ENCODE measurements around the gene TRIM67. TPM values are rescaled to one million over a fixed set of nuclear protein-coding genes. Genes with fewer than 3 reads are reported as not detected.

The TRIM67 gene
- total and polyA plus RNA-seq, 2 experiments from 2014 or later, result not detected

DNA sequence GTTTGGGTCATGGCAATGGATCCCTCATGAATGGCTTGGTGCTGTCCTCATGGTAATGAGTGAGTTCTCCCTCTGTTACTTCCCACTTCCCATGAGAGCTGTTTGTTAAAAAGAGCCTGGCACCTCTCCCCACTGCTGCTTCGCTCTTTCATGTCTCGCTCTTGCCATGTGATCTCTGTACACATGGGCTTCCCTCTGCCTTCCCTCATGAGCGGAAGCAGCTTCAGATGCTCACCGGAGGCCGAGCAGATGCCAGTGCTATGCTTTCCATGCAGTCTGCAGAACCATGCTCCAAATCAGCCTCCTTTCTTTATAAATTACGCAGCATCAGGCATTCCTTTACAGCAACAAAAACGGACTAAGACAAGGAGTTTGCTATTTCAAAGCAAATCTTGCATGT is 64.3 kb downstream of the TRIM67 start:
- Histone ChIP-seq H3K9ac (no peak overlapping the region), H3K27me3 (replicated peaks; ENCODE audit: insufficient read depth) (no peaks in the 10 kb centered on the region), H3K27ac (no peak overlapping the region), H4K20me1 (ENCODE audit: insufficient read depth) (no peaks in the 10 kb centered on the region), H3K9me3 (ENCODE audit: low read depth) (no peaks in the 10 kb centered on the region), H3K9me2 (ENCODE audit: insufficient read depth) (no peaks in the 10 kb centered on the region), H3F3A (ENCODE audit: insufficient read depth) (no peaks in the 10 kb centered on the region), H3K4me3 (no peak overlapping the region), H3K36me3 (ENCODE audit: low read depth) (peaks cover 24% of the 10 kb centered on the region; the same call in 1 of the 2 replicates), H2AFZ (no peak overlapping the region), H3K79me2 (ENCODE audit: insufficient read depth) (peaks cover 7% of the 10 kb centered on the region; the same call in 1 of the 2 replicates), H3K4me1 (ENCODE audit: insufficient read depth) (no peaks in the 10 kb centered on the region), H3K4me2 (ENCODE audit: unreplicated experiment) (no peak overlapping the region)
- DNase-seq, result no peak
- in situ Hi-C loops (cut with MboI), result no loop called here
- no peak for TF ChIP-seq EZH2 (IDR thresholded peaks at IDR 0.05; ENCODE audit: insufficient read depth, poor library complexity, severe bottlenecking)
- TF ChIP-seq EZH2phosphoT487 (IDR thresholded peaks at IDR 0.05; ENCODE audit: insufficient read depth, low read depth), result no peak
- 83 to 86% methylated on average over 7 of the region's 7 CpGs for WGBS, 2 experiments (ENCODE audit: low coverage in 1 of 2, low lambda C conversion rate in 2 of 2, missing lambda C conversion rate in 2 of 2)

DNA sequence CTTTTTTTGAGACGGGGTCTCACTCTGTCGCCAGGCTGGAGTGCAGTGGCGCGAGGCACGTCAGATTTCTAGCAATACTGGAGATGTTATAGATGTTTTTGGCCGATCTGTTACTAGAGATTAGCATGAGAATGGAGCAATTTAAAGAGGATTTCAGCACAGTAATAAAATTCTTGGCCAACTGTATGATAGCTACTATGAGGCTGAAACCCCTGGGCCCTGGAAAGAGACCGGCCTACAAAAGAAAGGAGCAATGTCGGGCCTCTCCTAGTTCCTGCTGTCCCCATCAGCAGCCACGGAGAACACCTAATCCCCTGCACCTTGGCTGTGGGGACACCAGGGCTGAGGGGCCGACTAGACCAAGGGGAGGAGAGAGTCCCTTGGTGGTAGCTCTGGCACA is 69.7 kb downstream of the TRIM67 start:
- H4K20me1 ChIP-seq (ENCODE audit: insufficient read depth), result no peaks in the 10 kb centered on the region
- H3K4me1 ChIP-seq (ENCODE audit: insufficient read depth), result no peaks in the 10 kb centered on the region
- H3K4me3 ChIP-seq, result no peak overlapping the region
- H3K79me2 ChIP-seq (ENCODE audit: insufficient read depth), result peaks cover 57% of the 10 kb centered on the region
- H3K27ac ChIP-seq, result no peak overlapping the region
- 88 to 92% methylated on average over 10 of the region's 10 CpGs for WGBS, 2 experiments (ENCODE audit: low coverage in 1 of 2, low lambda C conversion rate in 2 of 2, missing lambda C conversion rate in 2 of 2)
- no peaks in the 10 kb centered on the region for H3K27me3 ChIP-seq (replicated peaks; ENCODE audit: insufficient read depth)
- no peak for DNase-seq
- no peak overlapping the region for H3K4me2 ChIP-seq (ENCODE audit: unreplicated experiment)
- H3K36me3 ChIP-seq (ENCODE audit: low read depth), result peaks cover 5% of the 10 kb centered on the region; the same call in 1 of the 2 replicates
- H3F3A ChIP-seq (ENCODE audit: insufficient read depth), result no peaks in the 10 kb centered on the region
- no peak overlapping the region for H2AFZ ChIP-seq
- in situ Hi-C loops (cut with MboI), result no loop called here
- no peaks in the 10 kb centered on the region for H3K9me2 ChIP-seq (ENCODE audit: insufficient read depth)
- no peak for TF ChIP-seq EZH2phosphoT487 (IDR thresholded peaks at IDR 0.05; ENCODE audit: insufficient read depth, low read depth)
- no peak for TF ChIP-seq EZH2 (IDR thresholded peaks at IDR 0.05; ENCODE audit: insufficient read depth, poor library complexity, severe bottlenecking)
- H3K9ac ChIP-seq, result no peak overlapping the region
- no peaks in the 10 kb centered on the region for H3K9me3 ChIP-seq (ENCODE audit: low read depth)

DNA sequence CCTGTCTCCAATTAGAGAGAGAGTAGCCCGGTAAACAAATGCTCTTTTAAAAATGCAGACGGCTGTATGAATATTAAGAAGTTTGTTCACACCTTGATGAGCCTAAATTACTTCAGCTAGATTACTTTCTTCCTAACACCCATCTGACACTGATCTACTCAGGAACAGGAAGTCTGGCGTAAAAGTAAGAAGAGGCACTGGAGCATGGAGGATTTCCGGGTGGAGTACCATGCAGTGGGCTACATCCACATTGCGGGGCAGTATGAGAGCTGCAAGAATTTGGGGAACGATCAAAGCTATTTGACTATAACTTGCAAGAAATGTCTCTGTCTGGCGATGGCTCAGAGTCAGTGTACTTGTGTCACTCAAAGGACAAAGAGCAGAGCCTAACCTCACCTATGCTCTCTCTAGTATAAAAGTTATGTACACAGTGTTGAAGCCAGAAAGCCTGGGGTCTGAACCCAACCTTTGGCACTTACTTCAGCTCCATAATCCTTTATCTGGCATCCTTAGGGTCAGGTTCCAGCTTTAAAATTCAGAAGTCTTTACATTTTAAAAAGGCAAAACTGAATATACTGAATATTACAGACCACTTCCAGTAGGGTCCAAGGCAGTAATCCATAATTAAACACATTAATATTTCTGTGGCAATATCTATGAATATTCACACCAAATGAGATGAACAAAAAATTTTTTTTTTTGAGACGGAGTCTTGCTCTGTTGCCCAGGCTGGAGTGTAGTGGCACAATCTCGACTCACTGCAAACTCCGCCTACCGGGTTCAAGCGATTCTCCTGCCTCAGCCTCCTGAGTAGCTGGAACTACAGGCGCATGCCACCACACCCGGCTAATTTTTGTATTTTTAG is 71.2 kb downstream of the TRIM67 start:
- Histone ChIP-seq H3K4me3 (no peak overlapping the region), H3K9me3 (ENCODE audit: low read depth) (no peaks in the 10 kb centered on the region), H3K9me2 (ENCODE audit: insufficient read depth) (no peaks in the 10 kb centered on the region), H3F3A (ENCODE audit: insufficient read depth) (no peaks in the 10 kb centered on the region), H3K27ac (no peak overlapping the region), H3K79me2 (ENCODE audit: insufficient read depth) (peaks cover 61% of the 10 kb centered on the region), H3K4me1 (ENCODE audit: insufficient read depth) (no peaks in the 10 kb centered on the region), H3K36me3 (ENCODE audit: low read depth) (peaks cover 4% of the 10 kb centered on the region; the same call in 1 of the 2 replicates), H3K4me2 (ENCODE audit: unreplicated experiment) (no peak overlapping the region), H3K27me3 (replicated peaks; ENCODE audit: insufficient read depth) (no peaks in the 10 kb centered on the region), H4K20me1 (ENCODE audit: insufficient read depth) (no peaks in the 10 kb centered on the region), H2AFZ (no peak overlapping the region), H3K9ac (no peak overlapping the region)
- in situ Hi-C loops (cut with MboI), result no loop called here
- no peak for DNase-seq
- TF ChIP-seq EZH2 (IDR thresholded peaks at IDR 0.05; ENCODE audit: insufficient read depth, poor library complexity, severe bottlenecking), result no peak
- TF ChIP-seq EZH2phosphoT487 (IDR thresholded peaks at IDR 0.05; ENCODE audit: insufficient read depth, low read depth), result no peak
- 90 to 91% methylated on average over 14 of the region's 14 CpGs for WGBS, 2 experiments (ENCODE audit: low coverage in 1 of 2, low lambda C conversion rate in 2 of 2, missing lambda C conversion rate in 2 of 2)

DNA sequence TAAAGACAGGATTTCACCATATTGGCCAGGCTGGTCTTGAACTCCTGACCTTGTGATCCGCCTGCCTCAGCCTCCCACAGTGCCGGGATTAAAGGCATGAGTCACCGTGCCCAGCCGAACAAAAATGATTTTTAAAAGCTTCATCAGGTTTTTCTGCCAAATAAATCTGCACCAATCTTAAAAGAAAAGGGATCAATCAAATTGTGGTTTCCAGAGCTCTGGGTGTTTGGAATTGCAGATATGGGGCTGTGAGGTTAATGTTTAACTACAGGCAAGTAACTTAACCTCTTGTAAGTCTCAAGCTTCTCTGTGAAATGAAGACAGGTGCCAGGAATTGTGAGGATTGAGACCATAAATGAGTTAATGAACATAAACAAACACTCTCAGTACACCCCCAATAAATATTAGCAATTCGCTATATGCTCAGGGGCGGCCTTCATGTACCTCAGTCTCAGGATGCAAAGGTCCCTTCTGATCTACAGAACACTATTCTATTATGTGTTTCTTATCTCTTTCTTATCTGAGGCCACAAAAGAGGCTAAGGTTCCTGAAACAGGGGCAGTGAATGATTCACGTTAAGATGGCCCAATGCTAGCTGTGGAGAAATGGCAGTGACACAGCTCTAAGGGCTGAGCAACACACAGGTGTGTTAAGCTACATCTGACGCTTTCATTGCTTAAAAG is 72.0 kb downstream of the TRIM67 start:
- Histone ChIP-seq H3K36me3 (ENCODE audit: low read depth) (peaks cover 11% of the 10 kb centered on the region; the same call in 1 of the 2 replicates), H3K4me3 (no peak overlapping the region), H3K9me2 (ENCODE audit: insufficient read depth) (no peaks in the 10 kb centered on the region), H3K4me2 (ENCODE audit: unreplicated experiment) (no peak overlapping the region), H3K27ac (no peak overlapping the region), H4K20me1 (ENCODE audit: insufficient read depth) (no peaks in the 10 kb centered on the region), H2AFZ (no peak overlapping the region), H3K4me1 (ENCODE audit: insufficient read depth) (no peaks in the 10 kb centered on the region), H3K79me2 (ENCODE audit: insufficient read depth) (peaks cover 61% of the 10 kb centered on the region), H3K9ac (no peak overlapping the region), H3K27me3 (replicated peaks; ENCODE audit: insufficient read depth) (no peaks in the 10 kb centered on the region), H3F3A (ENCODE audit: insufficient read depth) (no peaks in the 10 kb centered on the region), H3K9me3 (ENCODE audit: low read depth) (no peaks in the 10 kb centered on the region)
- DNase-seq, result no peak
- WGBS, 2 experiments (ENCODE audit: low coverage in 1 of 2, low lambda C conversion rate in 2 of 2, missing lambda C conversion rate in 2 of 2), result 78 to 80% methylated on average over 8 of the region's 8 CpGs
- TF ChIP-seq EZH2phosphoT487 (IDR thresholded peaks at IDR 0.05; ENCODE audit: insufficient read depth, low read depth), result no peak
- no peak for TF ChIP-seq EZH2 (IDR thresholded peaks at IDR 0.05; ENCODE audit: insufficient read depth, poor library complexity, severe bottlenecking)
- in situ Hi-C loops (cut with MboI), result no loop called here
